ENCODE results near the gene TRMU. TPM values are rescaled to one million over a fixed set of nuclear protein-coding genes. Genes with fewer than 3 reads are reported as not detected.

The TRMU gene
- total RNA-seq, 3 donors from 2014 or later (not counting 1 experiment from before 2014, with no cell fraction given), result 54.5 to 77.9 (median 58.4) TPM

GRCh38 chr22:46366327-46366731 lies 30.8 kb downstream of the TRMU start:
- 92% methylated on average over 17 of the region's 19 CpGs for WGBS (ENCODE audit: insufficient coverage)
- ATAC-seq, result no peak
- Mint-ChIP-seq H3K27ac (no peak overlapping the region), H3K36me3 (no peaks in the 10 kb centered on the region), H3K4me1 (peaks cover 34 to 49% of the 10 kb centered on the region in 2 donors), H3K9me3 (no peaks in the 10 kb centered on the region), H3K27me3 (ENCODE audit: low read depth in 2 of 2) (peaks cover 0 to 5% of the 10 kb centered on the region in 2 donors), H3K4me3 (no peak overlapping the region)
- no peak overlapping the region for H3K4me3 ChIP-seq (ENCODE audit: low read length)
- no peaks in the 10 kb centered on the region for H3K27me3 ChIP-seq (ENCODE audit: control insufficient read depth, insufficient read depth, low read length)
- no peaks in the 10 kb centered on the region for H3K9me3 ChIP-seq (ENCODE audit: control insufficient read depth, insufficient read depth, low read length)
- DNase-seq, result no peak
- H3K4me1 ChIP-seq (ENCODE audit: control insufficient read depth, insufficient read depth, low read length), result peaks cover 66% of the 10 kb centered on the region
- H3K27ac ChIP-seq (ENCODE audit: low read length), result no peak overlapping the region
- peaks cover 2% of the 10 kb centered on the region for H3K36me3 ChIP-seq (ENCODE audit: control insufficient read depth, insufficient read depth, low read length)
- TF ChIP-seq CTCF (IDR thresholded peaks at IDR 0.05), result no peak
- intact Hi-C loops (cut with micrococcal nuclease), result no loop called here

GRCh38 chr22:46366801-46367706 lies 31.5 kb downstream of the TRMU start:
- peaks cover 71% of the 10 kb centered on the region for H3K4me1 ChIP-seq (ENCODE audit: control insufficient read depth, insufficient read depth, low read length)
- H3K9me3 ChIP-seq (ENCODE audit: control insufficient read depth, insufficient read depth, low read length), result no peaks in the 10 kb centered on the region
- Mint-ChIP-seq H3K27me3 (ENCODE audit: low read depth in 2 of 2) (peaks cover 0 to 5% of the 10 kb centered on the region in 2 donors), H3K27ac (peak overlapping the region in 1 of 2 donors; percentile 51), H3K4me1 (peaks cover 41 to 56% of the 10 kb centered on the region in 2 donors), H3K36me3 (no peaks in the 10 kb centered on the region), H3K4me3 (peak overlapping the region; percentile 9), H3K9me3 (peaks cover 0 to 5% of the 10 kb centered on the region in 2 donors)
- H3K27ac ChIP-seq (ENCODE audit: low read length), result no peak overlapping the region
- H3K4me3 ChIP-seq (ENCODE audit: low read length), result no peak overlapping the region
- TF ChIP-seq CTCF (IDR thresholded peaks at IDR 0.05), result no peak
- WGBS (ENCODE audit: insufficient coverage), result 71% methylated on average over 45 of the region's 45 CpGs
- peaks cover 2% of the 10 kb centered on the region for H3K36me3 ChIP-seq (ENCODE audit: control insufficient read depth, insufficient read depth, low read length)
- intact Hi-C loops (cut with micrococcal nuclease), result loop anchor here (1.0 kb wide), 1 partner anchor 175 kb away; no protein-coding TSS in a partner anchor
- ATAC-seq (no peak), DNase-seq (peak in 1 of 2 donors; percentile 65)
- H3K27me3 ChIP-seq (ENCODE audit: control insufficient read depth, insufficient read depth, low read length), result no peaks in the 10 kb centered on the region

GRCh38 chr22:46367707-46368191 lies 32.2 kb downstream of the TRMU start:
- H3K4me3 Mint-ChIP-seq, result peak overlapping the region; percentile 9
- no peak overlapping the region for H3K27ac ChIP-seq (ENCODE audit: low read length)
- peak; percentile 76 to 89 for DNase-seq

More at GRCh38 chr22:46367707-46368191, 32.2 kb downstream of the TRMU start:
- peak overlapping the region in 1 of 2 donors; percentile 51 for H3K27ac Mint-ChIP-seq
- peaks cover 2% of the 10 kb centered on the region for H3K36me3 ChIP-seq (ENCODE audit: control insufficient read depth, insufficient read depth, low read length)
- H3K9me3 ChIP-seq (ENCODE audit: control insufficient read depth, insufficient read depth, low read length), result no peaks in the 10 kb centered on the region
- H3K27me3 Mint-ChIP-seq (ENCODE audit: low read depth in 2 of 2), result peaks cover 0 to 5% of the 10 kb centered on the region in 2 donors
- 30% methylated on average over 17 of the region's 19 CpGs for WGBS (ENCODE audit: insufficient coverage)
- no peak overlapping the region for H3K4me3 ChIP-seq (ENCODE audit: low read length)
- no peaks in the 10 kb centered on the region for H3K36me3 Mint-ChIP-seq
- peak; percentile 91 for TF ChIP-seq CTCF (IDR thresholded peaks at IDR 0.05)
- peak; percentile 45 to 58 (median 47) for ATAC-seq
- intact Hi-C loops (cut with micrococcal nuclease), result loop anchor here (1.0 kb wide), 1 partner anchor 175 kb away; no protein-coding TSS in a partner anchor
- peaks cover 71% of the 10 kb centered on the region for H3K4me1 ChIP-seq (ENCODE audit: control insufficient read depth, insufficient read depth, low read length)
- H3K4me1 Mint-ChIP-seq, result peaks cover 38 to 57% of the 10 kb centered on the region in 2 donors
- no peaks in the 10 kb centered on the region for H3K27me3 ChIP-seq (ENCODE audit: control insufficient read depth, insufficient read depth, low read length)
- peaks cover 0 to 5% of the 10 kb centered on the region in 2 donors for H3K9me3 Mint-ChIP-seq
